Endometrium (tissue), 2 donors: Measurements from ENCODE around the gene DCP2.
"Not testable (repeated sequence)": the region's sequence is repeated elsewhere in the genome, so short reads cannot be mapped to it uniquely, and the experiment has no call there.

Source experiments
- FAIRE-seq: peaks from 2 replicates; lab custom pipeline; 2012; peaks lifted over from hg19 to GRCh38; lab: Jason Lieb, UNC
- donor health status: control.
- donor health status: control.

DCP2 gene

DNA sequence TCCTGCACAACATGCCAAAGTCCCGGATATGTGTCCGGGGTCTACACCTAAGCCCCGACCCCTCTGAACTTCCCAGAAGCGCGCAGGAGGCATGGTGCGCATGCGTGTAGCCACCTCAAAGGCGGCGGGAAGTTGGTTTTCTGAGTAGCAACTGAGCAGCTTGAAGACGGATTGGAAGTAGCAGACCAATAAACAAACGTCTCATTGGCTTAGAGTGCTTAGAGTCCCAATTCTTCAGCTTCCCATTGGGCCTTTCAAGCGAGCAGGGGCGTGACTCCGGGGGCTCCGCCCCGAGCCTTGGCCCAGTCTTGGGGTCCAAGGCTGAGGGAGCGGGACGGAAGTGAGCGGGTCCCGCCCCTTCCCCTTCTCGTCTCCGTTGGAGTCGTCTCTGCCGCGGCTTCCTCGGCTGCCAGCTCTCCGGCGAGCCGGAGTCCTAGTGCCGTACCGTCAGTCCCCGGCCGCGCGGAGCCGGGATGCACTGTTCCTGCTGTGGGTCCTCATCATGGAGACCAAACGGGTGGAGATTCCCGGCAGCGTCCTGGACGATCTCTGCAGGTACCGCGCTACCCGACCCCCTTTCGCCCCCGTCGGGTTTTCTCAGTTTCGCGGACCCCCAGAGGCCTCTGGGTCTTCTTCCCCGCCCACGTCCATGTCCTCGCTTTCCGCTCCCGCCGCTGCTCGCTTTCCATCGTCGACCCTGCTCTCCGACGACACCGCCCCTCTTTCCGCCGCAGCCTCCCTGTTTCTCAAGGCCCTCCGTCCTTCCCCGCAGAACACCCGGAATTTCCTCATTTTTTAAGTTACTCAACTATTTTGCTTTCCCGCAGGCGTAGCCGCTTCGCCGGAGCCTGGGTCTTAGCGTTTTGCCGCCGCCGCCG is at the start of gene DCP2:
Gene DCP2, plus strand, starts transcription at position 367 of the 878 bp plus-strand sequence. Its CDS starts 136 bp downstream, at position 503.
- FAIRE-seq, result peak; percentile 97

DNA sequence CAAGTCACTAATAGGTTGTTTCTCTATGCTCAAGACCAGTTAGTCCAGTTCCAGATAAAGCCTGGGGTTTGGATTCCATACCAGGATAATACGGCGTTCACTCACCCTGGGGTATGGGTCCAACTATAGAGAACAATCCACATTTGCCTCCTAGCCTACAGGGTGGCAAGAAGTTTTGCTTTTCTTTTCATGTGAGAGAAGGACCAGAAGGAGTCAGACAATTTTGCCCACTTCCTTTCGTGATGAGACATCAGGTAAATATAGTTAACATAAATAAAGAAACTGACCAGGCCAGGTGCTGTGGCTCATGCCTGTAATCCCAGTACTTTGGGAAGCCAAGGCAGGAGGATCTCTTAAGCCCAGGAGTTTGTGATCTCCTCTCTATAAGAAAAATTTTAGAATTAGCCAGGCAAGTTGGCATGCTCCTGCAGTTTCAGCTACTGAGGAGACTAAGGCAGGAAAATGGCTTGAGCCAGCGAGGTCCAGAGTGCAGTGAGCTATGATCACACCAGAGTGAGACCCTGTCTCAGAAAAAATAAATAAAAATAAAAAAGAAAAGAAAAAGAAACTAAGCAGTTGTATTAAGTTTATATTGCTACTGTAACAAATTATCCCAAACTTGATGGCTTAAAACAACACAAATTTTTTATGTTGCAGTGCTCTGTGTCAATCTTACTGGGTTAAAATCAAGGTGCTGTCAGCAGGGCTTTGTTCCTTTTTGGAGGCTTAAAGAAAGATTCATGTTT is 47.1 kb upstream of the DCP2 start:
- FAIRE-seq, result no peak

DNA sequence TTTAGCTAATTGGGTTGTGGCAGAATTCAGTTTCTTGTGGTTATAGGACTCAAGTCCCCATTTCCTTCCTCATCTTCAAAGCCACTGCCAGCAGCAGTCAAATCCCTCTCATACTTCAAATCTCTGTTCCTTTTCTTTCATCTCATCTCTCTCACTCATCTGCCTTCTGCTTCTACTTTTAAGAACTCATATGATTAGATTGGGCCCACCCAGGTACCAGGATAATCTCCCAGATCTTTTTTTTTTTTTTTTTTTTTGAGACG is 46.6 kb upstream of the DCP2 start:
- FAIRE-seq, result no peak

DNA sequence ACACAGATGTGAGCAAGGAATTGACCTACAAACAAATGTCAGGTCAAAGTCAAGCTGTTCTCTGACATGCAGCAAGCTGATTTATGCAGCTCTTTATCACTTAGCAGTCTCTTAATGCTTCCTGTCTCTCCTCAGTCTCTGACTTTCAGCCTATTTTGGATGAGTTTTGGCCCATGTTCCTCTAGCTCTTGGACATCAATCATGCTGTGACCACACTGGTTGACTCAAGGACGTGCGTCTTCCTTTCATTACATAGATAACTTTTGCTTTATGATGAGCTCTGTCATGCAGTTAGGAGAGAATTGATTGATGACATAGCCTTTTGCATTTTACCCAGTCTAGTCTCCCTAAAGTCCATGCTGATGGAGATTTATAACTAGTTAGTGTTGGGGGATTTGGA is 45.1 kb upstream of the DCP2 start:
- no peak for FAIRE-seq

DNA sequence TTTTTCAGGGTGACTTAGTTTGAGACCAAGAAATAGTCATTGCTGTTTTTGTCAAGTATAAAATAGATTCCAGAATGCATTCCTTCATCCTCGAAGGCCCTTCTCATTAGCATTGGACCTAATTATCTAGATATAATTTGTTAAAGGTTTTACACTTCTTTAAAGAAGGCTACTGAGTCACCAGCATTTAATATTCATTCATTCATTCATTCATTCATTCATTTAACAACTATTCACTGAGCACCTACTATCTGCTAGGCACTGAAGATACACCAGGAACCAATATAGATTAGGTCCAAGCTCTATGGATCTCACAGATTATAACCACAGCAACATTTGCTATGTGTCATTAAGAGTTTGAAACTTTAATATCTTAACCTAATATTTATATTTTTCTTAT is 43.5 kb upstream of the DCP2 start:
- FAIRE-seq, result no peak

DNA sequence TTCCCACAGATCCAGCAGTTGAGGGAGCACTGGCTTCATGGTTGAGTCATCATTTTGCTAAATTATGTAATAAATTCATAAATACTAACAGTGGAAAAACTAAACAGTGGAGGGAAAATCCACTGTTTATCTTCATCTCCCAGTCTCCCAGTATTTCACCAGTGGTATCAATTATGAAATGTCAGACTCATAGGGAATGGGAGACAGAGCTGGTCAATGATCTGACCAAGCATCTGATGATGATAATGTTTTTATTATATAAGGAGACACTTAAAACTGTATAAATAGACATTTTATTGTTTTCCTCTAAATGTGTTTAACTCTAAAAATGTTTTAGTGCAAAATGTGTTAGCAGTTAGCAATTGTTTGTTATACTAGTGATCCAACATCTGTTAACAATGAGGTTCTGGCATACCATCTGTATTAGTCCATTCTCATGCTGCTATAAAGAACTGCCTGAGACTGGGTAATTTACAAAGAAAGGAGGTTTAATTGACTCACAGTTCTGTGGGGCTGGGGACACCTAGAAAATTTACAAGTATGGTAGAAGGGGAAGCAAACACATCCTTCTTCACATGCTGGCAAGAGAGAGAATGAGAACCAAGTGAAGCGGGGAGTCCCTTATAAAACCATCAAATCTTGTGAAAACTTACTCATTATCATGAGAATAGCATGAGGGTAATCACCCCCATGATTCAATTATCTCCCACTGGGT is 42.8 kb upstream of the DCP2 start:
- peak; percentile 96 for FAIRE-seq

DNA sequence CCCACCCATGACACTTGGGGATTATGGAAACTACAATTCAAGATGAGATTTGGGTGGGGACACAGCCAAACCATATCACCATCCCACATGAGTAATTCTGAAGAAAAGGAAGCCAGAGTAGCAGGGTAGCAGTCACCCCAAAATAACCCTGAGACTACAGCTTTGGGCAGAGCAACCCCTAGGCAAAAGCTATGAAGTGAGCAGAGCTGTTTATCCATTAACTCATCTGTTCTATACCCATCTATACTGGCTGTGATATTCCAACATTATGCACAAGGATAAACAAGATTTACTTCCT is 42.3 kb upstream of the DCP2 start:
- FAIRE-seq, result no peak

DNA sequence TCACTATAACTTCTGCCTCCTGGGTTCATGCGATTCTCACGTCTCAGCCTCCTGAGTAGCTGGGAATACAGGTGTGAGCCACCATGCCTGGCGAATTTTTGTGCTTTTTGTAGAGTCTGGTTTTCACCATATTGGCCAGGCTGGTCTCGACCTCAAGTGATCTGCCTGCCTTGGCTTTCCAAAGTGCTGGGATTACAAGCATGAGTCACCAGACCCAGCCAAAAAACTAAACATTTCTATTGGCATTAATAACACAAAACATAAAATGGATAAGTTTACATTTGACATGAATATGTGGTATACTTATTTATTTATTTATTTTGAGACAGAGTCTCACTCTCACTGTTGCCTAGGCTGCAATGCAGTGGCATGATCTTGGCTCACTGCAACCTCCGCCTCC is 40.9 kb upstream of the DCP2 start:
- no peak for FAIRE-seq

DNA sequence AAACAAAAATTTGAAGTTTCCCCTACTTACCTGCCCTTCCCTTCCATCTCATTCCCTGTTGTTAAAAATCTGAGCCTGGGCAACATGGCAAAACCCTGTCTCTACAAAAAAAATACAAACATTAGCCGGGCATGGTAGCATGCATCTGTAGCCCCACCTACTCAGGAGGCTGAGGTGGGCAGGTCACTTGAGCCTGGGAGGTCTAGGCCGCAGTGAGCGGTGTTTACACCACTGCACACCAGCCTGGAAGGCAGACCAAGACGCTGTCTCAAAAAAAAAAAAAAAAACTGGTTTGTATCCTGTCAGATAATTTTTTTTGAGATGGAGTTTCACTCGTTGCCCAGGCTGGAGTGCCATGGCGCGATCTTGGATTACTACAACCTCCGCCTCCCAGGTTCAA is 38.3 kb upstream of the DCP2 start:
- no peak for FAIRE-seq

DNA sequence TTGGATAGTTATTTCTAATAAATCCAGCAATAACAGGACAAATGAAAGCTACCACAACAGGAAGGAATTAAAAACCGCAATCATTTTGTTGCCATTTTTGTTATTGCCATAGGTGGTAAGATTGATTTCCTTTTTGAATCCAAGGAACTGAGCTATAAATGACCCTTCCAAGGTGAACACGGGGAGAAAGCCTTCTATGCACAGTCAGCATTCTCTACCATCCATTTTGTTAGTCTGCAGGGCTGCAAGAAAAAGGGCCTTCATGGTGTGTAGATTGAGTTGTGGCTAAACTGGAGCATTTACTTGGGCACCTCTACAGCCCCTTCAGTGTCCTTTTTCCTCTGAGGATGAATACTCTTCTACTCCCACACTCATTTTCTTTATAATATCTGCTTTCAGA is 35.9 kb upstream of the DCP2 start:
- FAIRE-seq, result no peak

DNA sequence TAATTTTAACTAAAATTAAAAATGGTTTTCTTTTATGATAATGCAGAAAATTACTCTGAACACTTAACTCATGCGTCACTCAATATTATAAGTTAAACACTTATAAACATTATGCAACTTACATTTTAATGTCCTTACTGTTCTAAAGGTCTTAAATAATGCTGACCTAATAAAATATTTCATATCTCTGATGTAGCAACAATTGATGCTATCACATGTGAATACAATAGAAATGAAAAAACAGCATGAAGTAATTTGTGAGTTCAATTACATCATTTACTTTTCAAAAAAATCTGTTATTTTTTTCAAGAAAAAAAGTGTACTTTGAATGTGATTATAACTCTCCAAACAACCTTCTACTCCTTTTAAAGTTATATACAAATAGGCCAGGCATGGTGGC is 28.1 kb upstream of the DCP2 start:
- peak; percentile 15 for FAIRE-seq

DNA sequence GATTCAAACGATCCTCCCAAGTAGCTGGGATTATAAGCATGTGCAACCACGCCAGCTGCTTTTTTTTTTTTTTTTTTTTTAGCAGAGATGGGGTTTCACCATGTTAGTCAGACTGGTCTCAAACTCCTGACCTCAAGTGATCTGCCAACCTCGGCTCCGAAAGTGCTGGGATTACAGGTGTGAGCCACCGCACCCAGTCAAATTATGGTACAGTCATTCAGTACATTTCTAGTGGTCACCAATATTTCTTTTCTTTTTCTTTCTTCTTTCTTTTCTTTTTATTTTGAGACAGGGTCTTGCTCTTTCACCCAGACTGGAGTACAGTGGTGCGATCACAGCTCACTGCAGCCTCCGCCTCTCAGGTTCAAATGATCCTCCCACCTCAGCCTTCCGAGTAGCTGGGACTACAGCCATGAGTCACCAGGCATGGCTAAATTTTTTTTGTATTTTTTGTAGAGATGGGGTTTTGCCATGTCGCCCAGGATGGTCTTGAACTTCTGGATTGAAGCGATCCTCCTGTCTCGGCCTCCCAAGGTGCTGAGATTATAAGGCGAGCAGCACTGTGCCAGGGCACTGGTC is 25.4 kb upstream of the DCP2 start:
- FAIRE-seq, result no peak

DNA sequence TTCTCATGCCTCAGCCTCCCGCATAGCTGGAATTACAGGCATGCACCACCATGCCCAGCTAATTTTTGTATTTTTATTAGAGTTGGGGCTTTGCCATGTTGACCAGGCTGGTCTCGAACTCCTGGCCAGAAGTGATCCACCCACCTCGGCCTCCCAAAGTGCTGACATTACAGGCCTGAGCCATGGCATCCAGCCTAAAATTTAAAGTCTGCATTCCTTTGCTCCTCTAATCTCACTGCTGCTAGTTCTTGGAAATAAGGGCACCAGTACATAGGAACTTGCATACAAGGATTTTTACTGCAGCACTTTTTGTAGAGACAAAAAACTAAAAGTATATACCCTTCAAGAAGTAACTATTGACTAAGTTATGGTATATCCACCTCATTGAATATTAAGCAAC is 20.0 kb upstream of the DCP2 start:
- no peak for FAIRE-seq

DNA sequence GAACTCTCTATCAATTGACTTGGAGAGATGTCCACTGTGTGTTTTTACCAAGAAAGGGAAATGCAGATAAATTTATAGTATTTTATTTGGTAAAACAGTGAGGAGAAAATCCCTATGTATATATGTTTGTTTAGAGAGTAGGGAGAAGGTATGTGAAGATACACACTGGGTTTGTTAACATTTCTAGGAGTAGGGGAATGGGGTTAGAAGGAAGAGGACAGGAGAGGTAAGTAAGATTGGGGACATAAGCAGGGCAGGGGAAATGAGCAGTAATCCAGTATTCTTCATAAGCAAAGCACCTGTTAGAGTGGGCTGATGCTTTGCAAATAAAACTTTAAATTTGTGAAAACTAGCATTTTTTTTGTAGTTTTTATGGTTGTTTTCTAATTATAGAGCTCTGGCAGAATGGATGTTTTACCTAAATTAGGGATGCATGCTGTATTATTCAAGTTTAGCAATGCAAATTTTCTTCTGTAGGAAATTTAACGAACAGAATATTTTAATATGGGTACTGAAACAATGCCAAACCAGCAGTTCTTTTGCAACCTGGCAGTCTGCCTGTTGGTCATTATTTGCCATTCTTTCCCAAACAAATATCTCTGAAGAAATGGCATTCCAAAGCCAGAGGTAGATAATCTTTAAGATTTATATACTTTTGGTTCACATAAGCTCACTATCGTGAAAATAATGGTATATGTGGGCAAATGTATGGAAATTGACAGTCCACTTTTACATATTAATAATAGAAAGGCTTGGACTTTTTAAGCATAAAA is 19.4 kb upstream of the DCP2 start:
- FAIRE-seq, result no peak

DNA sequence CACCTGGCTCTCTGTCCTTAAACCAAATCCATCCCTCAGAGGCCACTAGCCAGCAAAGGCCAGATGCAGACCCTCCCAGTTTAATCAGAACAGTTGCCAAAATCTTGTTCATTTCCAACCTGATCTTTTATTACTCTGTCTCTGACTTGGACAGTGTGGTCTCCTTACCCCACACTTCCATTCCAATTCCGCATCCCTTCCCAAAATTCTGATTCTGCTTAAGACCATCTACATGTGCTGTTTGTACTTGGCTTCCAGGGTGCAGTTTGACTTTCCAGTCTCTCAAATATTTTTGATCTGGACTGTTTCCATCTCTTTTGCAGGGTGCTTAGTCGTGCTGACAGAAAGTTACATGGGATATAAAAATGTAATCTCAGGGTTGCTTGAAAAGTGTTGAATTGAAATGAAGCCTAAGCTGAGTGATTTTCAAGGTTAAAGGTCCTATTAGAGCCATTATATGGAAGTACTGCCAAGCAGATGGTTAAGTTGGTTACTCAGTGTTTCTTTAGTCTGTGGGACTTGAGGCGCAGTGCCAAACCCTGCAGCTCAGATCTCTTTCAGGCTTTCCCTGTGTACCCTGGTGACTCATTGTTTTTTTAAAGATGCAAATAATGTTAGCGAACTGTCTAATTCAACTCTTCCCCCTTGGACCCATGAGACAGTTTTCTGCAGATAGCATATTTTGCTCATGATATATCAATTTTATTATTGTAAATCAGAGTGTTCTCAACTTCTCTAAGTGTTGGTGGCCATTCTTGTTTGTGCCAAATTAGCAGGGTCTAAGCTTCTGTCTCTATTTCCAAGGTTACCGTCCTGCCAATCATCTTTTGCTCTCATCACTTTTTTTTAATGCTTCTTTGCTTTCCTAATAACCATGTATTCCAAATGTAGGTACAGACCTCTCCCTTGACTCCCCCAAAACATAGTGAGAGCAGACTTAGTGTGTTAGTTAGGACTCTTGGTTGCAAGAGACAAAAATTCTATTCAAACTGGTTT is 18.2 kb upstream of the DCP2 start:
- no peak for FAIRE-seq

DNA sequence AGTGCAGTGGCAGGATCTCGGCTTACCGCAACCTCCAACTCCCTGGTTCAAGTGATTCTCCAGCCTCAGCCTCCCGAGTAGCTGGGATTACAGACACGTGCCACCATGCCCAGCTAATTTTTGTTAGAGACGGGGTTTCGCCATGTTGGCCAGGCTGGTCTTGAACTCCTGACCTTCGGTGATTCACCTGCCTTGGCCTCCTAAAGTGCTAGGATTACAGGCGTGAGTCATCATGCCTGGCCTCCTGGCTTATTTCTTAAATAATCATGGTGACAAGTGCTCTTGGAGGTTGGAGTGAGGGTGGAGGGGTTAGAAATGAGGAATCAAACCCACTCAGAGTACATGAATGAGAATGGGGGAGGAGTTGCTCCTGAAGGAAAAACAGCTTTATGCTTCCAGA is 16.7 kb upstream of the DCP2 start:
- not testable (repeated sequence) for FAIRE-seq

DNA sequence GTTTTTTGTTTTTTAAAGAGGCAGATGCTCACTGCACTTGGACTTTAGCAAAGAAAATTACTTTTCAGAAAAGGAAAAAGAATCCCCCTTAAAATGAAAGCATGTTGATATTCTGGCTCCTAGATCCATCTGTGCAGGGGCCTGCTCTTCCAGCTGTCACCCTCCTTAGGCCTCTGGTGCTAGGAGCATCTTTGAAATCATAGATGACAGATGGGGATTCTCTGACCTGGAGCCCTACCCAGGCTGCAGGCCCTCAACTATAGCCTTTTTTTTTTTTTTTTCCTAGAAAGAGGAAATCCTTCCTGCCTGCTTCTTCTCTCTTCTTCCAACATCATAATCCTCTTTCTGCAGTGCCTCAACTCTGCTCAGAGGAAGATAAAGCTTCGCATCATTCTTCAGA is 16.3 kb upstream of the DCP2 start:
- no peak for FAIRE-seq

DNA sequence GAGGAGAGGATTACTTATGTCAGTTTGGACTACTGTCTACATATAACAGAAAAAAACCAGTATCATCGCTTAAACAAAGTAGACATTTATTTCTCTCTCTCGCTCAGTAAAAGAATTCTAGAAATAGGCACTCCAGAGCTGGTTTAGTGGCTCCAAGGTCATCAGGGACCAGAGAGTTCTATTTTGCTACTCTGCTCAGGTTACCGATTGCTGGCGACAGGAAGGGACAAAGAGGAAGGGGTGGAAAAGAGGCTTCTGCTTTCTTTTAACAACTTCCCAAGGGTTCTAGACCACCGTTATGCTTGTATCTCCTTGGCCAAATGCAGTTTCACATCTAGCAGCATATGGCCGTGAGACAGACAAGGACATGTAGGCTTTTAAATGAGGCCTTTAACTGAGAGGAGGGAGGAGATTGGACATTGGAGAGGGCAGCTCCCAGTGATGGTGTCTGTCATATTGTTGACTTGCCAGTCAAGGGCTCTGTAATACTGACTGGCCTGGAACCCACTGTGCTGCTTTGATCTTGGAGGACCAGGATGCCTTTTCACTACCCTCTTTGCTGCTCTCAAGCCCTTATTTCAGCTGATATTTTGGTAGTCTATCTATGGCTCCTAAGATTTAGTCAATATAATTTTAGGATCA is 15.6 kb upstream of the DCP2 start:
- FAIRE-seq, result no peak

DNA sequence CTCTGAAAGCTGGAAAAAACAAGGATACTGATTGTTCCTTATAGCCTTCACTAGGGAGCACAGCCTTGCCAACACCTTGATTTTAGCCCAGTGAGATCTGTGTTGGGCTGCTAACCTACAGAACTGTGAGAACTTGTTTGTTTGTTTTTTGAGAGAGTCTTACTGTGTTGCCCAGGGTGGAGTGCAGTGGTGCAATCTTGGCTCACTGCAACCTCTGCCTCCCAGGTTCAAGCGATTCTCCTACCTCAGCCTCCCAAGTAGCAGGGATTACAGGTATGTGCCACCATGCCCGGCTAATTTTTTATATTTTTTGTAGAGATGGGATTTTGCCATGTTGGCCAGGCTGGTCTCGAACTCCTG is 13.2 kb upstream of the DCP2 start:
- not testable (repeated sequence) for FAIRE-seq

DNA sequence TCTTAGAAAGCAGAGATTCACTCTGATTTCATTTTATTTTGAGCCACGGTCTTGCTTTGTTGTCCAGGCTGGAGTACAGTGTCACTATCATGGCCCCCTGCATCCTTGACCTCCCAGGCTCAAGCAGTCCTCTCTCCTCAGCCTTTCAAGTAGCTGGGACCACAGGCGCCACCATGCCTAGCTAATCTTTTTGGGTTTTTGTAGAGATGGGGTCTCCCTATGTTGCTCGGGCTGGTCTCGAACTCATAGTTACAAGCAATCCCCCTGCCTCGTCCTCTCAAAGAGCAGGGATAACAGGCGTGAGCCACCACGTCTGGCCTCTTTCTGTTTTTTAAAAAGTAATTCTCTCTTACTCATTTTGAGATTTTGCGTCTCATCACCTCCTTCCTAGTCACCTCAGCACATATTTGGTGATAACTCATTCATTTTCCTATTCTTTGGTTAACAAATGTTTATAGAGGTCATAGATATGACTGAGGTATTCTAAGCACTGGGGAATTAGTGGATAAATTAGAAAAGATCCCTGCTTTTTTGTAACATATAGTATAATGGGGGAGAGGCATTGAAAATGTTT is 10.8 kb upstream of the DCP2 start:
- no peak for FAIRE-seq
